ENCODE data around the gene NFX1. TPM values are rescaled to one million over a fixed set of nuclear protein-coding genes. Genes with fewer than 3 reads are reported as not detected.
A peak's percentile ranks its signal among the peaks of the same experiment; 100 is the strongest.

The NFX1 gene
- total RNA-seq, 4 donors from 2014 or later: 44.7 to 65.3 (median 49.8) TPM

- Histone ChIP-seq H3K27me3 (no peaks in the 10 kb centered on the region), H3K4me1 (peaks cover 7 to 9% of the 10 kb centered on the region in 2 donors), H3K9me3 (no peaks in the 10 kb centered on the region), H3K27ac (no peak overlapping the region), H3K36me3 (peaks cover 57 to 62% of the 10 kb centered on the region in 2 donors), H3K4me3 (replicated peaks in 1 of 3) (no peak overlapping the region)
- no peak for DNase-seq
- WGBS, 2 donors: 85 to 89% methylated on average over 1 of the region's 1 CpG
- intact Hi-C loops (cut with DNase I): no loop called here
- no peak for TF ChIP-seq CTCF (IDR thresholded peaks at IDR 0.05)
- TF ChIP-seq POLR2A (IDR thresholded peaks at IDR 0.05): no peak
Measured at GRCh38 chr9:33260372-33260771, 29.9 kb upstream of the NFX1 start.

- Histone ChIP-seq H3K9me3 (no peaks in the 10 kb centered on the region), H3K4me1 (peaks cover 14 to 20% of the 10 kb centered on the region in 2 donors), H3K36me3 (peaks cover 35 to 36% of the 10 kb centered on the region in 2 donors), H3K27me3 (no peaks in the 10 kb centered on the region), H3K4me3 (replicated peaks in 1 of 3) (peak overlapping the region; percentile 76 to 79 (median 77)), H3K27ac (peak overlapping the region in 2 of 3 donors; percentile 78 to 89)
- TF ChIP-seq CTCF (IDR thresholded peaks at IDR 0.05): no peak
- peak in 1 of 2 donors; percentile 28 for TF ChIP-seq POLR2A (IDR thresholded peaks at IDR 0.05)
- 5 to 6% methylated on average over 14 to 25 of the region's 25 CpGs for WGBS, 2 donors
- intact Hi-C loops (cut with DNase I): no loop called here
- no peak for DNase-seq
Measured at GRCh38 chr9:33263131-33264002, 26.9 kb upstream of the NFX1 start.

- intact Hi-C loops (cut with DNase I): no loop called here
- peaks cover 29 to 34% of the 10 kb centered on the region in 2 donors for H3K36me3 ChIP-seq
Measured at GRCh38 chr9:33264003-33264472, 26.3 kb upstream of the NFX1 start.

GRCh38 chr9:33264473-33265177, 25.7 kb upstream of the NFX1 start, which contains the start of the genes BAG1 and CHMP5:
BAG1 (minus strand) TSS chr9:33264708.
CHMP5 (plus strand) TSS chr9:33265049; CDS start chr9:33265079, 30 bp downstream.
- 0% methylated on average over 20 to 27 of the region's 67 CpGs for WGBS, 2 donors
- H3K36me3 ChIP-seq: peaks cover 25 to 34% of the 10 kb centered on the region in 2 donors
- intact Hi-C loops (cut with DNase I): no loop called here

More at GRCh38 chr9:33264003-33264472, 26.3 kb upstream of the NFX1 start:
- no peaks in the 10 kb centered on the region for H3K27me3 ChIP-seq
- DNase-seq: peak in 1 of 2 donors; percentile 46
- H3K4me3 ChIP-seq (replicated peaks in 1 of 3): peak overlapping the region; percentile 76 to 79 (median 77)
- H3K9me3 ChIP-seq: no peaks in the 10 kb centered on the region
- 0 to 1% methylated on average over 14 to 36 of the region's 37 CpGs for WGBS, 2 donors
- H3K27ac ChIP-seq: peak overlapping the region; percentile 63 to 89 (median 78)
- peaks cover 14 to 20% of the 10 kb centered on the region in 2 donors for H3K4me1 ChIP-seq
- TF ChIP-seq CTCF (IDR thresholded peaks at IDR 0.05): no peak
- TF ChIP-seq POLR2A (IDR thresholded peaks at IDR 0.05): no peak

More at GRCh38 chr9:33264473-33265177, 25.7 kb upstream of the NFX1 start, which contains the start of the genes BAG1 and CHMP5:
- Histone ChIP-seq H3K27ac (peak within 1 kb of the TSS; percentile 63 to 89 (median 78)), H3K4me3 (replicated peaks in 1 of 3) (peak within 1 kb of the TSS; percentile 76 to 79 (median 77)), H3K27me3 (no peaks in the 10 kb centered on the region), H3K9me3 (no peaks in the 10 kb centered on the region), H3K4me1 (peaks cover 14 to 20% of the 10 kb centered on the region in 2 donors)
- DNase-seq: peak; percentile 100
- peak in 2 of 6 experiments; percentile 2 to 22 for TF ChIP-seq CTCF (IDR thresholded peaks at IDR 0.05)
- TF ChIP-seq POLR2A (IDR thresholded peaks at IDR 0.05): peak; percentile 64 to 87

Measured in thyroid gland (tissue), 4 donors.